H9 (cell line): Measurements from ENCODE around the gene NCOA1. TPM values are rescaled to one million over a fixed set of nuclear protein-coding genes. Genes with fewer than 3 reads are reported as not detected.

ENCODE experiments used
- DNase-seq: peaks from one replicate; pipeline ENCODE4 v3.0.0-alpha.2; 2017
- H2AFZ ChIP-seq: one replicate; pipeline ENCODE4 v1.6.1; 2013; ENCODE audit warnings: mild to moderate bottlenecking, low read length, control low read depth, moderate library complexity
- H2AK5ac ChIP-seq: 2 replicates; pipeline ENCODE4 v1.6.1; 2013; ENCODE audit warnings: low read length, control low read depth, mixed read lengths; ENCODE audit not compliant: insufficient read length
- H2BK120ac ChIP-seq: one replicate; pipeline ENCODE4 v1.6.1; 2013; ENCODE audit warnings: low read depth, mild to moderate bottlenecking, low read length, control low read depth, inconsistent platforms; ENCODE audit not compliant: poor library complexity, severe bottlenecking
- H2BK12ac ChIP-seq: 2 replicates; pipeline ENCODE4 v1.6.1; 2013; ENCODE audit warnings: low read length, control low read depth, mixed read lengths, low read depth; ENCODE audit not compliant: insufficient read length
- H2BK15ac ChIP-seq: 2 replicates; pipeline ENCODE4 v1.6.1; 2013; ENCODE audit warnings: low read depth, low read length, control low read depth
- H2BK20ac ChIP-seq: one replicate; pipeline ENCODE4 v1.6.1; 2013; ENCODE audit warnings: low read depth, mild to moderate bottlenecking, low read length, control low read depth, inconsistent platforms; ENCODE audit not compliant: poor library complexity, severe bottlenecking
- H2BK5ac ChIP-seq: 2 replicates; pipeline ENCODE4 v1.6.1; 2013; ENCODE audit warnings: low read length, control low read depth, mixed read lengths; ENCODE audit not compliant: insufficient read length
- H3K14ac ChIP-seq: 2 replicates; pipeline ENCODE4 v1.6.1; 2013; ENCODE audit warnings: low read length, control low read depth; ENCODE audit not compliant: insufficient read depth
- H3K18ac ChIP-seq: 2 replicates; pipeline ENCODE4 v1.6.1; 2013; ENCODE audit warnings: low read depth, mild to moderate bottlenecking, mixed read lengths, low read length, control low read depth; ENCODE audit not compliant: insufficient read length
- H3K23ac ChIP-seq: 2 replicates; pipeline ENCODE4 v1.6.1; 2013; ENCODE audit warnings: low read length, control low read depth, mixed read lengths, low read depth; ENCODE audit not compliant: insufficient read length
- H3K23me2 ChIP-seq: 2 replicates; pipeline ENCODE4 v1.6.1; 2013; ENCODE audit warnings: low read depth, mild to moderate bottlenecking, mixed read lengths, low read length, control low read depth; ENCODE audit not compliant: insufficient read length, poor library complexity, severe bottlenecking
- H3K27ac ChIP-seq: 2 replicates; pipeline ENCODE4 v1.5.1; 2013; ENCODE audit warnings: low read length, control low read depth, mixed read lengths, low read depth; ENCODE audit not compliant: insufficient read length
- H3K27me3 ChIP-seq: 2 replicates; pipeline ENCODE4 v1.6.1; 2013; ENCODE audit warnings: low read length, control low read depth, inconsistent platforms; ENCODE audit not compliant: insufficient read depth
- H3K4ac ChIP-seq: 2 replicates; pipeline ENCODE4 v1.6.1; 2013; ENCODE audit warnings: low read depth, mild to moderate bottlenecking, control low read depth, inconsistent platforms, low read length, moderate library complexity
- H3K4me1 ChIP-seq: 2 replicates; pipeline ENCODE4 v1.6.1; 2013; ENCODE audit warnings: low read length, control low read depth, inconsistent platforms; ENCODE audit not compliant: insufficient read depth
- H3K4me2 ChIP-seq: 2 replicates; pipeline ENCODE4 v1.6.1; 2013; ENCODE audit warnings: low read length, control low read depth, mixed read lengths; ENCODE audit not compliant: insufficient read length, insufficient read depth
- H3K56ac ChIP-seq: 2 replicates; pipeline ENCODE4 v1.6.1; 2013; ENCODE audit warnings: low read depth, mild to moderate bottlenecking, mixed read lengths, low read length, control low read depth; ENCODE audit not compliant: insufficient read length
- H3K79me1 ChIP-seq: 2 replicates; pipeline ENCODE4 v1.6.1; 2013; ENCODE audit warnings: low read depth, mild to moderate bottlenecking, moderate library complexity, low read length, control low read depth, inconsistent platforms; ENCODE audit not compliant: insufficient read depth, poor library complexity, severe bottlenecking
- H3K79me2 ChIP-seq: 2 replicates; pipeline ENCODE4 v1.6.1; 2013; ENCODE audit warnings: low read length, control low read depth, inconsistent platforms; ENCODE audit not compliant: insufficient read depth
- H3K9ac ChIP-seq: 2 replicates; pipeline ENCODE4 v1.6.1; 2013; ENCODE audit warnings: low read length, control low read depth, mixed read lengths; ENCODE audit not compliant: insufficient read length; ENCODE audit errors: extremely low read depth
- H3K9me3 ChIP-seq: one replicate; pipeline ENCODE4 v1.6.1; 2013; ENCODE audit warnings: low read depth, low read length, inconsistent platforms; ENCODE audit not compliant: control insufficient read depth
- H3T11ph ChIP-seq: one replicate; pipeline ENCODE4 v1.6.1; 2013; ENCODE audit warnings: mild to moderate bottlenecking, low read length, control low read depth, inconsistent platforms
- H4K20me1 ChIP-seq: one replicate; pipeline ENCODE4 v1.6.1; 2013; ENCODE audit not compliant: control insufficient read depth, insufficient read length, insufficient read depth
- H4K5ac ChIP-seq: 2 replicates; pipeline ENCODE4 v1.6.1; 2013; ENCODE audit warnings: low read depth, mild to moderate bottlenecking, mixed read lengths, low read length, control low read depth; ENCODE audit not compliant: insufficient read length
- H4K8ac ChIP-seq: replicated peaks from 2 replicates; pipeline ENCODE4 v1.6.1; 2013; ENCODE audit warnings: low read length, control low read depth, mixed read lengths, low read depth; ENCODE audit not compliant: insufficient read length
- H4K91ac ChIP-seq: 2 replicates; pipeline ENCODE4 v1.6.1; 2013; ENCODE audit warnings: low read depth, mild to moderate bottlenecking, moderate library complexity, mixed read lengths, low read length, control low read depth; ENCODE audit not compliant: insufficient read length
- H3K27ac Mint-ChIP-seq, 3 experiments: 2 replicates in 2 of 3; 3 replicates in 1 of 3; pipeline ENCODE4 v1.8.0; 2020 to 2021; ENCODE audit warnings: mixed read lengths in 3 of 3, mild to moderate bottlenecking in 1 of 3, moderate library complexity in 1 of 3
- H3K27me3 Mint-ChIP-seq: 2 replicates; pipeline ENCODE4 v1.8.0; 2021; ENCODE audit warnings: low read depth, mild to moderate bottlenecking, moderate library complexity, mixed read lengths
- H3K36me3 Mint-ChIP-seq, 3 experiments: 2 replicates in 2 of 3; 3 replicates in 1 of 3; pipeline ENCODE4 v1.8.0; 2020 to 2021; ENCODE audit warnings: low read depth in 3 of 3, mixed read lengths in 3 of 3; ENCODE audit not compliant: insufficient read depth in 1 of 3
- H3K4me1 Mint-ChIP-seq, 2 experiments: 2 replicates each; pipeline ENCODE4 v1.8.0; 2020; ENCODE audit warnings: mixed read lengths in 2 of 2
- H3K4me3 Mint-ChIP-seq, 2 experiments: 2 replicates in 1 of 2; 3 replicates in 1 of 2; pipeline ENCODE4 v1.8.0; 2020 to 2021; ENCODE audit warnings: mild to moderate bottlenecking in 2 of 2, mixed read lengths in 2 of 2, moderate library complexity in 1 of 2
- H3K9me3 Mint-ChIP-seq, 2 experiments: 2 replicates in 1 of 2; 3 replicates in 1 of 2; pipeline ENCODE4 v1.8.0; 2020; ENCODE audit warnings: mild to moderate bottlenecking in 2 of 2, mixed read lengths in 2 of 2, moderate library complexity in 1 of 2
- WGBS: extraction: QIAGEN DNeasy Blood & Tissue Kit; methylation state at CpG from one replicate; pipeline ENCODE4 v1.1.7; 2013; ENCODE audit warnings: missing lambda C conversion rate, low lambda C conversion rate, mixed read lengths; ENCODE audit not compliant: insufficient read length; ENCODE audit errors: extremely low coverage; 5-methylcytosine and 5-hydroxymethylcytosine counted together
- total RNA-seq: library from RNA; stranded (reverse); gene quantifications from 2 replicates; pipeline ENCODE4 v1.2.1, GENCODE V29; 2021
- TF ChIP-seq, protein P1 (sequence below): fragments of 200-600 bp; sonication (generic); conservative IDR thresholded peaks from 3 replicates; pipeline ENCODE4 v1.8.0; 2021; ENCODE audit warnings: antibody characterized with exemption, mild to moderate bottlenecking

The NCOA1 gene
- total RNA-seq, 1 experiment from 2014 or later, result 14.8 TPM

- no peaks in the 10 kb centered on the region for H3K27me3 ChIP-seq
- H3K56ac ChIP-seq, result no peak overlapping the region
- no peak overlapping the region for H3K27ac ChIP-seq
- no peak overlapping the region for H2BK15ac ChIP-seq
- no peaks in the 10 kb centered on the region for H3K79me1 ChIP-seq
- H3K4me2 ChIP-seq, result no peak overlapping the region
- H3K27me3 Mint-ChIP-seq, result no peaks in the 10 kb centered on the region
- no CpG with 5 or more reads among the region's 5 CpGs for WGBS
- H4K91ac ChIP-seq, result no peak overlapping the region
- no peak overlapping the region for H3K23ac ChIP-seq
- H3K27ac Mint-ChIP-seq, result peak overlapping the region in 1 of 3 experiments; percentile 45; a peak in 2 of 7 replicates
- H3T11ph ChIP-seq, result no peak overlapping the region
- no peak overlapping the region for H3K4ac ChIP-seq
- no peak overlapping the region for H2BK5ac ChIP-seq
- H2BK20ac ChIP-seq, result no peak overlapping the region
- H4K20me1 ChIP-seq, result no peaks in the 10 kb centered on the region
- no peak overlapping the region for H2BK120ac ChIP-seq
- DNase-seq, result no peak
- no peak overlapping the region for H3K14ac ChIP-seq
- no peaks in the 10 kb centered on the region for H3K9me3 Mint-ChIP-seq
- no peaks in the 10 kb centered on the region for H3K79me2 ChIP-seq
- no peaks in the 10 kb centered on the region for H3K23me2 ChIP-seq
- no peak overlapping the region for H2AFZ ChIP-seq
- peaks cover 3% of the 10 kb centered on the region in 2 experiments; a peak in 3 of 4 replicates for H3K4me1 Mint-ChIP-seq
- H2AK5ac ChIP-seq, result no peak overlapping the region
- no peak overlapping the region for H3K18ac ChIP-seq
- H3K4me3 Mint-ChIP-seq, result no peak overlapping the region
- H2BK12ac ChIP-seq, result no peak overlapping the region
- peaks cover 0 to 6% (median 0%) of the 10 kb centered on the region in 3 experiments; a peak in 1 of 7 replicates for H3K36me3 Mint-ChIP-seq
- no peak overlapping the region for H4K5ac ChIP-seq
- TF ChIP-seq, protein P1, sequence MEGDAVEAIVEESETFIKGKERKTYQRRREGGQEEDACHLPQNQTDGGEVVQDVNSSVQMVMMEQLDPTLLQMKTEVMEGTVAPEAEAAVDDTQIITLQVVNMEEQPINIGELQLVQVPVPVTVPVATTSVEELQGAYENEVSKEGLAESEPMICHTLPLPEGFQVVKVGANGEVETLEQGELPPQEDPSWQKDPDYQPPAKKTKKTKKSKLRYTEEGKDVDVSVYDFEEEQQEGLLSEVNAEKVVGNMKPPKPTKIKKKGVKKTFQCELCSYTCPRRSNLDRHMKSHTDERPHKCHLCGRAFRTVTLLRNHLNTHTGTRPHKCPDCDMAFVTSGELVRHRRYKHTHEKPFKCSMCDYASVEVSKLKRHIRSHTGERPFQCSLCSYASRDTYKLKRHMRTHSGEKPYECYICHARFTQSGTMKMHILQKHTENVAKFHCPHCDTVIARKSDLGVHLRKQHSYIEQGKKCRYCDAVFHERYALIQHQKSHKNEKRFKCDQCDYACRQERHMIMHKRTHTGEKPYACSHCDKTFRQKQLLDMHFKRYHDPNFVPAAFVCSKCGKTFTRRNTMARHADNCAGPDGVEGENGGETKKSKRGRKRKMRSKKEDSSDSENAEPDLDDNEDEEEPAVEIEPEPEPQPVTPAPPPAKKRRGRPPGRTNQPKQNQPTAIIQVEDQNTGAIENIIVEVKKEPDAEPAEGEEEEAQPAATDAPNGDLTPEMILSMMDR, result no peak
- no peaks in the 10 kb centered on the region for H3K9me3 ChIP-seq
- H3K4me1 ChIP-seq, result no peaks in the 10 kb centered on the region
- no peak overlapping the region for H3K9ac ChIP-seq
- no peak overlapping the region for H4K8ac ChIP-seq
These were observed 26.2 kb downstream of the NCOA1 start for GRCh38 chr2:24517247-24517646.
